Esophagus squamous epithelium (tissue), 5 donors: Measurements from ENCODE around the gene COL8A2. TPM values are rescaled to one million over a fixed set of nuclear protein-coding genes. Genes with fewer than 3 reads are reported as not detected.

ENCODE experiments used
- DNase-seq: peaks from one replicate; lab custom pipeline; 2025; lab: John Stamatoyannopoulos, UW
- H3K27ac ChIP-seq, 4 donors: fragments of 200-600 bp; sonication (generic); one replicate each; pipeline ENCODE4 v1.5.1; 2016 to 2019; ENCODE audit warnings: mild to moderate bottlenecking in 1 of 4
- H3K27me3 ChIP-seq, 4 donors: fragments of 200-600 bp; sonication (generic); 1 replicate in 3 of 4; 2 replicates in 1 of 4; pipeline versions ENCODE4 v1.5.1 to v1.6.0; 2017 to 2021; ENCODE audit warnings: antibody characterized with exemption in 1 of 4
- H3K36me3 ChIP-seq, 3 donors: fragments of 200-600 bp; sonication (generic); one replicate each; pipeline ENCODE4 v1.5.1; 2016 to 2019
- H3K4me1 ChIP-seq, 3 donors: fragments of 200-600 bp; sonication (generic); one replicate each; pipeline ENCODE4 v1.5.1; 2017 to 2019
- H3K4me3 ChIP-seq, 4 donors: fragments of 200-600 bp; sonication (generic); 1 replicate in 3 of 4; 2 replicates in 1 of 4; pipeline ENCODE4 v1.5.1; 2016 to 2019; ENCODE audit warnings: mild to moderate bottlenecking in 2 of 4, moderate library complexity in 1 of 4
- H3K9me3 ChIP-seq, 3 donors: fragments of 200-600 bp; sonication (generic); one replicate each; pipeline ENCODE4 v1.5.1; 2016 to 2019
- CTCF ChIP-seq, 6 experiments: fragments of 450-650 bp in 4 of 6; fragments of 200-600 bp in 2 of 6; sonication (generic) in 2 of 6; IDR thresholded peaks; one replicate each; pipeline ENCODE4 v1.5.1; 2016 to 2019; ENCODE audit warnings: antibody characterized with exemption in 6 of 6, mild to moderate bottlenecking in 4 of 6, moderate library complexity in 4 of 6
- POLR2A ChIP-seq, 4 donors: fragments of 450-650 bp; IDR thresholded peaks; one replicate each; pipeline ENCODE4 v1.6.1; 2017; ENCODE audit warnings: antibody characterized with exemption in 4 of 4, mild to moderate bottlenecking in 4 of 4, moderate library complexity in 3 of 4
- WGBS, 2 donors: methylation state at CpG; one replicate each; pipeline ENCODE4 v1.1.5; 2018; 5-methylcytosine and 5-hydroxymethylcytosine counted together
- intact Hi-C: fragments of 100-400 bp; cut with DNase I; formaldehyde crosslinking; loops from one replicate; pipeline ENCODE4 v1.15.0; 2022
- total RNA-seq, 4 donors: library from RNA; depleted of rRNA; stranded (reverse); fragments of >200 nt; gene quantifications; one replicate each; pipeline ENCODE4 v1.1.0, GENCODE V29; 2016
- donor health status: DM: yes; HTN: yes; CAD: no.

Gene COL8A2
- total RNA-seq, 4 donors from 2014 or later = 4.0 to 7.4 (median 5.1) TPM

DNA sequence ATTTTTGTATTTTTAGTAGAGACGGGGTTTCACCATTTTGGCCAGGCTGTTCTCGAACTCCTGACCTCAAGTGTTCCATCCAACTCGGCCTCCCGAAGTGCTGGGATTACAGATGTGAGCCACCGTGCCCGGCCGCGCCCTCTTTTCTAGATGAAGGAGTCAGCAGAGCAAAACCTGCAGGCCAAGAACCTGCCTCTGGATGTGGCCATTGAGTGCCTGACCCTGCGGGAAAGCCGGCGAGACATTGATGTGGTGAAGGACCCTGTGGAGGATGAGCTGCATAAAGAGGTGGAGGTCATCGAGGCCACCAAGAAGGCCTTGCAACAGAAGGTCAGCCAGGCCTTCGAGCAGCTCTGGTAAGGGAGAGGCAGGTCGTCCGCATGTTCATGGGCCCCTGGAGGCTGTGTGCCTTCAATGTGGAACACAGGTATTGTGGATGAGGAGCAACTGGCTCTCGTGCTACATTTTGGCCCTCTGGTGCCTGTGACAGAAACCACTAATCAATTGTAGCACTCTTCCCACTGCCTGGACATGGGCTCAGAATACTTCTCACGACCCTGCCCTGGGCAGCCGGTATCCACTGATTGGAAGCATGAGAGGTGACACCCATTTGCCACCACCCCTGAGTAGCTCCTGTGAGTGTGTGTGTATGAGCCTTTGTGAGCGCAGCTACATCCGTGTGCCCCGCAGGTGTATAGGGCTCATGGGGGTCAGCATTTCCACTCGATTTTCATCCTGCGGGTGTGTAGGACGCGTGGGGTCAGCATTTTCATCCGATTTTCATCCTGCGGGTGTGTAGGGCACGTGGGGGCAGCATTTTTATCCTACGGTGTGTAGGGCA is 39.1 kb downstream of the COL8A2 start:
- Histone ChIP-seq H3K27ac (no peak overlapping the region), H3K4me3 (no peak overlapping the region), H3K9me3 (no peaks in the 10 kb centered on the region), H3K27me3 (peaks cover 0 to 20% (median 1%) of the 10 kb centered on the region in 4 donors), H3K36me3 (peaks cover 0 to 4% (median 0%) of the 10 kb centered on the region in 3 donors), H3K4me1 (peaks cover 21 to 42% (median 28%) of the 10 kb centered on the region in 3 donors)
- no peak for DNase-seq
- 87 to 92% methylated on average over 19 to 20 of the region's 29 CpGs for WGBS, 2 donors
- TF ChIP-seq CTCF (IDR thresholded peaks at IDR 0.05) (no peak), POLR2A (IDR thresholded peaks at IDR 0.05) (no peak)
- intact Hi-C loops = no loop called here

DNA sequence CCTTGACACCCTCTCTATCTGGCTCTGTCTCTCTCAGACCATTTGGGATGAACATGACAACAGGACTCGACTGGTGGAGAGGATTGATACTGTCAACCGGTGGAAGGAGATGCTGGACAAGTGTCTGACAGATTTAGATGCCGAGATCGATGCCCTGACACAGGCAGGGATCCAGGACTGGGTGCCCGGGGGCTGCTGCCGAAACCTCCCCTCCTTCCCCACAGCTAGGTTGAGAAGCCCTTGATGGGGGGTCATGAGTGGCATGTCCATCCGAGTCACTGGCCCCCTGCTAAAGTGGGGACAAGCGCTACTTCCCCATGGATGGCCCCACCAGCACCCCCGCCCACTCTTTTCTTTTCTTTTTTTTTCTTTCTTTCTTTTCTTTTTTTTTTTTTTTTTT is 39.9 kb downstream of the COL8A2 start:
- intact Hi-C loops = no loop called here
- TF ChIP-seq CTCF (IDR thresholded peaks at IDR 0.05) (no peak), POLR2A (IDR thresholded peaks at IDR 0.05) (no peak)

GRCh38 chr1:36084497-36085115 is 40.4 kb downstream of the COL8A2 start:
- intact Hi-C loops = no loop called here
- Histone ChIP-seq H3K4me1 (peaks cover 14 to 29% (median 23%) of the 10 kb centered on the region in 3 donors), H3K27ac (peak overlapping the region in 1 of 4 donors; percentile 38), H3K4me3 (peak overlapping the region; percentile 37 to 71 (median 58)), H3K27me3 (peaks cover 0 to 20% (median 1%) of the 10 kb centered on the region in 4 donors), H3K36me3 (no peaks in the 10 kb centered on the region), H3K9me3 (no peaks in the 10 kb centered on the region)
- 32 to 63% methylated on average over 4 to 13 of the region's 19 CpGs for WGBS, 2 donors
- TF ChIP-seq CTCF (IDR thresholded peaks at IDR 0.05) (no peak), POLR2A (IDR thresholded peaks at IDR 0.05) (no peak)
- DNase-seq = no peak

More for the DNA sequence above, 39.9 kb downstream of the COL8A2 start:
- Histone ChIP-seq H3K9me3 (no peaks in the 10 kb centered on the region), H3K27me3 (peaks cover 0 to 20% (median 1%) of the 10 kb centered on the region in 4 donors), H3K36me3 (no peaks in the 10 kb centered on the region), H3K27ac (no peak overlapping the region), H3K4me3 (no peak overlapping the region), H3K4me1 (peaks cover 19 to 34% (median 28%) of the 10 kb centered on the region in 3 donors)
- 83 to 90% methylated on average over 8 of the region's 9 CpGs for WGBS, 2 donors
- DNase-seq = no peak

DNA sequence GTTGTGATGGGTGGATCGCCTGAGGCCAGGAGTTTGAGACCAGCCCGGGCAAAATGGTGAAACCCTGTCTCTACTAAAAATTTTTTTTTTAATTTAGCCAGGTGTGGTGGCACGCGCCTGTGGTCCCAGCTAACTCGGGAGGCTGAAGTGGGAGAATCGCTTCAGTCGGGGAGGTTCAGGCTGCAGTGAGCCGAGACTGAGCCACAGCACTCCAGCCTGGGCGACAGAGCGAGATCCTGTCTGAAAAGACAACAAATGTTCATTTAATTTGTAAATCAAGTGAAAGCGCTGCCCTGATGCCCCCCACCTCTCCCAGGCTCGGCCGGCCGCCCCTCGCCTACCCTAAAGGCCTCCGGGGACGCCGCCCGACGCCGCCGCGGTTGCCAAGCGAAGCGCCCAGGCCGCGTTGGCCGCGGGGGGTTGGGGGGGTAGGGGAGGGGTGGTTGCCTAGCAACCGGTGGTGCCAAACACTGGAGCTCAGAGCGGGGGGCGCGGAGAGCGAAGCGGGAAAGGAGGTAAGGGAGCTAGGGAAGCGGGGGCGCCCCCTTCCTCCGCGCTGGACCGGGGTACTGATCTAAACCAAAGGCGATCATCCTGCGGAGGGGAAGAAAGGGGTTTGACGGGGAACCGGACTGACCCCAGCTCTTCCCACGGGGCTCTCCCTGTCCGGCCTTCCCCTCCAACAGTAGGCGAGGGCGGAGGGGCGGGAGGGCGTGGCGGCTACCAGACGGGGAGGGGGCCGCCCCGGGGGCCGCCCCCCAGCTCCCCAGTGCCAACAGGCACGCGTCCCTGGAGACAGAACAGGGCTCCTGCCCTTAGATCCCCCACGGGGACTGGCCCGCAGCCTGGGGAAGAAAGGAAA is 41.2 kb downstream of the COL8A2 start, which contains the start of gene TEKT2:
TEKT2 (plus strand) TSS at position 460 of the 862 bp plus-strand sequence. CDS start 828 bp downstream, outside the sequence.
- H3K36me3 ChIP-seq = no peaks in the 10 kb centered on the region
- WGBS, 2 donors = 7 to 50% methylated on average over 1 to 28 of the region's 59 CpGs
- H3K4me1 ChIP-seq = peaks cover 11 to 25% (median 21%) of the 10 kb centered on the region in 3 donors
- intact Hi-C loops = no loop called here
- peak within 1 kb of the TSS; percentile 37 to 71 (median 58) for H3K4me3 ChIP-seq
- peak within 1 kb of the TSS in 2 of 4 donors; percentile 29 to 38 for H3K27ac ChIP-seq
- TF ChIP-seq POLR2A (IDR thresholded peaks at IDR 0.05) (no peak), CTCF (IDR thresholded peaks at IDR 0.05) (no peak)
- no peaks in the 10 kb centered on the region for H3K9me3 ChIP-seq
- no peak for DNase-seq
- peaks cover 0 to 20% (median 1%) of the 10 kb centered on the region in 4 donors for H3K27me3 ChIP-seq
